Keratinocyte (primary cell): ENCODE data around the gene CHAF1B. TPM values are rescaled to one million over a fixed set of nuclear protein-coding genes. Genes with fewer than 3 reads are reported as not detected.

Source experiments
- DNase-seq: peaks from one replicate; pipeline ENCODE4 v3.0.0-alpha.2; 2011; ENCODE audit warnings: low read depth, missing footprints, low spot score
- FAIRE-seq: peaks from 2 replicates; lab custom pipeline; 2011; peaks lifted over from hg19 to GRCh38; lab: Jason Lieb, UNC
- H2AFZ ChIP-seq: 2 replicates; pipeline ENCODE4 v1.6.0; 2012; ENCODE audit warnings: low read length, control low read depth, inconsistent platforms; ENCODE audit not compliant: control insufficient read depth
- H3K27ac ChIP-seq: 2 replicates; pipeline ENCODE4 v1.5.1; 2011; ENCODE audit warnings: low read length; ENCODE audit not compliant: control insufficient read depth, insufficient read depth
- H3K27me3 ChIP-seq: 3 replicates; pipeline ENCODE4 v1.6.0; 2011; ENCODE audit warnings: low read length; ENCODE audit not compliant: control insufficient read depth, insufficient read depth; ENCODE audit errors: extremely low read depth
- H3K36me3 ChIP-seq, 2 experiments: 2 replicates in 1 of 2; 3 replicates in 1 of 2; pipeline ENCODE4 v1.5.1; 2011; ENCODE audit warnings: low read length in 2 of 2, mild to moderate bottlenecking in 1 of 2; ENCODE audit not compliant: control insufficient read depth in 2 of 2, insufficient read depth in 2 of 2; ENCODE audit errors: extremely low read depth in 1 of 2
- H3K4me1 ChIP-seq: 3 replicates; pipeline ENCODE4 v1.5.1; 2011; ENCODE audit warnings: low read length; ENCODE audit not compliant: control insufficient read depth, insufficient read depth; ENCODE audit errors: extremely low read depth
- H3K4me2 ChIP-seq: 3 replicates; pipeline ENCODE4 v1.6.0; 2011; ENCODE audit warnings: low read depth, low read length; ENCODE audit not compliant: control insufficient read depth, insufficient read depth; ENCODE audit errors: extremely low read depth
- H3K4me3 ChIP-seq, 3 experiments: fragments of 200-600 bp in 1 of 3; sonication (generic) in 1 of 3; 2 replicates in 2 of 3; 3 replicates in 1 of 3; pipeline ENCODE4 v1.5.1; 2011 to 2016; ENCODE audit warnings: low read length in 3 of 3, mild to moderate bottlenecking in 3 of 3, control low read depth in 2 of 3, inconsistent platforms in 1 of 3, low read depth in 1 of 3, mixed read lengths in 1 of 3, mixed run types in 1 of 3, moderate library complexity in 1 of 3; ENCODE audit not compliant: control insufficient read depth in 2 of 3, insufficient read depth in 2 of 3; ENCODE audit errors: extremely low read depth in 1 of 3
- H3K79me2 ChIP-seq: 2 replicates; pipeline ENCODE4 v1.6.0; 2012; ENCODE audit warnings: low read length; ENCODE audit not compliant: control insufficient read depth, insufficient read depth
- H3K9ac ChIP-seq: 3 replicates; pipeline ENCODE4 v1.6.0; 2011; ENCODE audit warnings: low read length; ENCODE audit not compliant: control insufficient read depth, insufficient read depth; ENCODE audit errors: extremely low read depth
- H3K9me1 ChIP-seq: 3 replicates; pipeline ENCODE4 v1.6.0; 2011; ENCODE audit warnings: low read length; ENCODE audit not compliant: control insufficient read depth, insufficient read depth; ENCODE audit errors: extremely low read depth
- H3K9me3 ChIP-seq: 2 replicates; pipeline ENCODE4 v1.5.1; 2012; ENCODE audit warnings: low read depth, low read length; ENCODE audit not compliant: control insufficient read depth
- H4K20me1 ChIP-seq: 3 replicates; pipeline ENCODE4 v1.6.0; 2011; ENCODE audit warnings: low read length; ENCODE audit not compliant: control insufficient read depth, insufficient read depth; ENCODE audit errors: extremely low read depth
- EZH2 ChIP-seq: IDR thresholded peaks from one replicate; pipeline ENCODE4 v1.6.1; 2012; ENCODE audit warnings: inconsistent platforms, mild to moderate bottlenecking, low read length, moderate library complexity
- dilution Hi-C: fragments of 300-500 bp; cut with MboI; formaldehyde crosslinking; loops from one replicate; pipeline ENCODE4 v1.7.0; 2020; ENCODE audit warnings: low sequenced_read_pairs; ENCODE audit not compliant: extremely low pct_ligation_motif_present
- polyA plus RNA-seq, 5 experiments: library from polyadenylated mRNA; depleted of rRNA in 3 of 5; stranded (reverse) in 3 of 5; stranded (forward) in 1 of 5; unstranded in 1 of 5; fragments of >200 nt; gene quantifications; 1 replicate in 1 of 5; 2 replicates in 3 of 5; 3 replicates in 1 of 5; pipeline versions ENCODE4 v1.2.1 to v1.2.3, GENCODE V29; 2011 to 2012; ENCODE audit warnings: missing spikeins in 2 of 5, low read depth in 1 of 5, low replicate concordance in 1 of 5
- TF ChIP-seq, protein P1 (sequence below), 3 experiments: IDR thresholded peaks in 1 of 3; conservative IDR thresholded peaks in 1 of 3; optimal IDR thresholded peaks in 1 of 3; 2 replicates in 2 of 3; 3 replicates in 1 of 3; pipeline versions ENCODE3 to v1.5.1; 2011; ENCODE audit warnings: low read length in 3 of 3, mild to moderate bottlenecking in 3 of 3, moderate library complexity in 2 of 3, control low read depth in 1 of 3, inconsistent platforms in 1 of 3; ENCODE audit not compliant: insufficient read depth in 2 of 3; ENCODE audit errors: extremely low read depth in 1 of 3

CHAF1B gene
- polyA plus RNA-seq, 1 donor (not counting 4 experiments of a cell fraction or from before 2014, with no cell fraction given): 6.8 TPM

DNA sequence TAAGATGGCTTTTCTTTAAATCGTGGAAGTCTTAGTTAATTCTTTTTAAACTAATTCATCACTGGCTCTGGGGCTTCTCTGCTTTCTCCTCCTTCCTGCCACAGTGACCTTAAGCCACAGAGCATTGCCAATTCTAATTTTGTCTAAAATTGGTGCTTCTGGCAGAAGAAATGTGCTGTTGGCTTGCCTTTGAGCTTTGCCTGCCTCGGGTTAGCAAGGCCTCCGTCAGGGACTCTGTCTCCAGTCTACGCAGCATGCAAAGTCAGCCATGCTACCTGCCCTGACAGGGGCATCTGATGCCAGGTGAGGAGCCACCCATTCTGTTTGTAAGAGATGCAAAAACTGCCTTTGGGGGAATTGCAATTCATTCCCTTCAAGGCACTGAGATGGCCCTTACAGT is 69.5 kb downstream of the CHAF1B start:
- no peak overlapping the region for H3K4me2 ChIP-seq
- DNase-seq (no peak), FAIRE-seq (no peak)
- H3K9me1 ChIP-seq: no peaks in the 10 kb centered on the region
- no peaks in the 10 kb centered on the region for H3K9me3 ChIP-seq
- H3K4me1 ChIP-seq: no peaks in the 10 kb centered on the region
- H3K4me3 ChIP-seq: no peak overlapping the region
- no peaks in the 10 kb centered on the region for H3K36me3 ChIP-seq
- no peak overlapping the region for H2AFZ ChIP-seq
- dilution Hi-C loops: no loop called here
- no peak overlapping the region for H3K9ac ChIP-seq
- H3K27me3 ChIP-seq: no peaks in the 10 kb centered on the region
- H4K20me1 ChIP-seq: no peaks in the 10 kb centered on the region
- H3K79me2 ChIP-seq: no peaks in the 10 kb centered on the region
- no peak overlapping the region for H3K27ac ChIP-seq
- no peak for TF ChIP-seq EZH2
- TF ChIP-seq, protein P1, sequence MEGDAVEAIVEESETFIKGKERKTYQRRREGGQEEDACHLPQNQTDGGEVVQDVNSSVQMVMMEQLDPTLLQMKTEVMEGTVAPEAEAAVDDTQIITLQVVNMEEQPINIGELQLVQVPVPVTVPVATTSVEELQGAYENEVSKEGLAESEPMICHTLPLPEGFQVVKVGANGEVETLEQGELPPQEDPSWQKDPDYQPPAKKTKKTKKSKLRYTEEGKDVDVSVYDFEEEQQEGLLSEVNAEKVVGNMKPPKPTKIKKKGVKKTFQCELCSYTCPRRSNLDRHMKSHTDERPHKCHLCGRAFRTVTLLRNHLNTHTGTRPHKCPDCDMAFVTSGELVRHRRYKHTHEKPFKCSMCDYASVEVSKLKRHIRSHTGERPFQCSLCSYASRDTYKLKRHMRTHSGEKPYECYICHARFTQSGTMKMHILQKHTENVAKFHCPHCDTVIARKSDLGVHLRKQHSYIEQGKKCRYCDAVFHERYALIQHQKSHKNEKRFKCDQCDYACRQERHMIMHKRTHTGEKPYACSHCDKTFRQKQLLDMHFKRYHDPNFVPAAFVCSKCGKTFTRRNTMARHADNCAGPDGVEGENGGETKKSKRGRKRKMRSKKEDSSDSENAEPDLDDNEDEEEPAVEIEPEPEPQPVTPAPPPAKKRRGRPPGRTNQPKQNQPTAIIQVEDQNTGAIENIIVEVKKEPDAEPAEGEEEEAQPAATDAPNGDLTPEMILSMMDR (optimal IDR thresholded peaks at IDR 0.05 in 1 of 3, IDR thresholded peaks at IDR 0.05 in 1 of 3, conservative IDR thresholded peaks at IDR 0.05 in 1 of 3; ENCODE audit: extremely low read depth in 1 of 3, insufficient read depth in 2 of 3, low read length in 3 of 3): no peak

DNA sequence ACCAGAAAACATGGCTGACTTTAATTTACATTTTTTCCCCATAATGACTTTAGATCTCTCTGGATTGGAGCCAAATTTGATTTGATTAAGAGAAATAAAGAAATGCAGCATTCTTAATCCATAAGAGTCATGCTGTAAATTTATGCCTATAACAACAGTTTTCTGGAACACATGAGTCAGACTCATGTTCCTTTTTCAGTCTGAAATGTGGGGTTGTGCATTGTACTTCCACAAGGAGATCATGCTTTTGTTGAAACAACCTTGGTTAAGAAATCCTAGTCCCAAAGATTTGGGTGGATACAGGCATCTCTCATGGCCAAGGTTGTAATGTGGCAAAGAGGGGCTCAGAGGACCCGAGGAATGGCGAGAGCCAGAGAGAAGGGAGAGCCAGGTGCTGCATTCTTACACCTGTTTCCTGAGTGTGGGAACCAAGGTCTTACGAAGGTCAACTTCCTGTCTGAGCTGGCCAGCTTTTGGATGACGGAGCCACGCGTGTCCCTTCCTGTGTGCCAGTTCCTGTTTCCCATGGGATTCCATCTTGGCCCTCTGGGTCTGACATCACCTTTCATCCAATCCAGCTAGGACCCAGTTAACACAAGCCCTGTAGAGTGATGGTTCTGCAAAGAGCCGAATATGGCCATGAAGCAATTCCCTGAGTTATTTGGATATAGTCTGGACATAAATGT is 71.7 kb downstream of the CHAF1B start:
- H3K4me1 ChIP-seq: peaks cover 5% of the 10 kb centered on the region
- H2AFZ ChIP-seq: no peak overlapping the region
- no peaks in the 10 kb centered on the region for H3K36me3 ChIP-seq
- no peaks in the 10 kb centered on the region for H3K27me3 ChIP-seq
- no peaks in the 10 kb centered on the region for H3K79me2 ChIP-seq
- no peak overlapping the region for H3K4me2 ChIP-seq
- no peaks in the 10 kb centered on the region for H4K20me1 ChIP-seq
- H3K27ac ChIP-seq: no peak overlapping the region
- no peak for TF ChIP-seq EZH2
- TF ChIP-seq, protein P1 (optimal IDR thresholded peaks at IDR 0.05 in 1 of 3, IDR thresholded peaks at IDR 0.05 in 1 of 3, conservative IDR thresholded peaks at IDR 0.05 in 1 of 3; ENCODE audit: extremely low read depth in 1 of 3, insufficient read depth in 2 of 3, low read length in 3 of 3): no peak
- no peaks in the 10 kb centered on the region for H3K9me3 ChIP-seq
- H3K4me3 ChIP-seq: no peak overlapping the region
- no peak overlapping the region for H3K9ac ChIP-seq
- no peaks in the 10 kb centered on the region for H3K9me1 ChIP-seq
- DNase-seq (no peak), FAIRE-seq (no peak)
- dilution Hi-C loops: no loop called here
